ENCODE data around the gene CHD9. TPM values are rescaled to one million over a fixed set of nuclear protein-coding genes. Genes with fewer than 3 reads are reported as not detected.

CHD9 gene
- total RNA-seq, 1 experiment from 2014 or later, result 26.3 TPM

DNA sequence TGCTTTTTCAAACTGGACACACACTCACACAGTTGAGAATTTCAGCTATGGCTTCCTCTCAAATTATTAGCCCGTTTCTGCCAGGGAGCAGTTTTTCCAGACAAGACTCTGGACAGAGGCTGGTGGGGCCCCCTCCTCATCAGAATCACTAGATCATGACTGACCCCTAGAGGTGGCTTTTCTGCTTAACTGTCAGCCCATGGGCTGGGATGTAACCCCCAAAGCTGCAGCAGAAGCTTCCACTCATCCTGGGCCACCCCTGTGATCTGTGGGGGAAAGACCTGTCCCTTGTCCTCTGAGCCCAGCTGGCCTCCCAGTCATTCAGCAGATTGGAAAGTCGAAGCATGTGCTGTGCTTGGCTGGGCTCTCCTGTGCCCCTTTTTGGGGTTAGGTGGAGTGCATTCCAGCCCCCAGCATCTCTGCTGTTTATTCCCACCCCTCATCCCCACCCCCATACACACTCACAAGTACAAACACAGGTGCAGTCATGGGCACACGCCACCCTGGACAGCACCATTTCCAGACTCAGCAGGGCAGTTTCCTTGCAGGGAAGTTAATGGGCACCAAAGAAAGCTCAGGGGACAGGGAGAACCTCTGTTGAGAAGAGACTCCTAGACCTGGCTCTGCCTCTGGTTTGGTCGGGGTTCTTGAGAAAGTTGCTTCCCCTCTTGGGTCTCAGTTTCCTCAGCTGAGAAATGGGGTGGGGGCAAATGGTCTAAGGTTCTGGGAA is 301.9 kb downstream of the CHD9 start:
- Histone ChIP-seq H3K36me3 (ENCODE audit: low read depth) (no peaks in the 10 kb centered on the region), H2AFZ (no peak overlapping the region), H3K79me2 (ENCODE audit: low read depth) (no peaks in the 10 kb centered on the region), H3K27ac (no peak overlapping the region), H3K4me3 (no peak overlapping the region), H4K20me1 (ENCODE audit: insufficient read depth) (no peaks in the 10 kb centered on the region), H3K27me3 (ENCODE audit: insufficient read depth, low read depth) (peaks cover 58% of the 10 kb centered on the region; the same call in 1 of the 2 replicates), H3K4me2 (no peak overlapping the region), H3K4me1 (replicated peaks; ENCODE audit: insufficient read depth) (no peaks in the 10 kb centered on the region), H3K9me2 (ENCODE audit: insufficient read depth) (no peaks in the 10 kb centered on the region), H3F3A (ENCODE audit: insufficient read depth, low read depth) (no peaks in the 10 kb centered on the region), H3K9me3 (ENCODE audit: insufficient read depth, low read depth) (no peaks in the 10 kb centered on the region)
- BruUV-seq (replicated peaks), result no TSS peak
- no peak for DNase-seq
- ChIA-PET POLR2A (ENCODE audit: unreplicated experiment) (no interaction called here), CTCF (no interaction called here)
- intact Hi-C loops (cut with micrococcal nuclease; ENCODE audit: unreplicated experiment), result no loop called here
- TF ChIP-seq EZH2 (IDR thresholded peaks at IDR 0.05; ENCODE audit: low read depth), result no peak
- TF ChIP-seq, protein P1, sequence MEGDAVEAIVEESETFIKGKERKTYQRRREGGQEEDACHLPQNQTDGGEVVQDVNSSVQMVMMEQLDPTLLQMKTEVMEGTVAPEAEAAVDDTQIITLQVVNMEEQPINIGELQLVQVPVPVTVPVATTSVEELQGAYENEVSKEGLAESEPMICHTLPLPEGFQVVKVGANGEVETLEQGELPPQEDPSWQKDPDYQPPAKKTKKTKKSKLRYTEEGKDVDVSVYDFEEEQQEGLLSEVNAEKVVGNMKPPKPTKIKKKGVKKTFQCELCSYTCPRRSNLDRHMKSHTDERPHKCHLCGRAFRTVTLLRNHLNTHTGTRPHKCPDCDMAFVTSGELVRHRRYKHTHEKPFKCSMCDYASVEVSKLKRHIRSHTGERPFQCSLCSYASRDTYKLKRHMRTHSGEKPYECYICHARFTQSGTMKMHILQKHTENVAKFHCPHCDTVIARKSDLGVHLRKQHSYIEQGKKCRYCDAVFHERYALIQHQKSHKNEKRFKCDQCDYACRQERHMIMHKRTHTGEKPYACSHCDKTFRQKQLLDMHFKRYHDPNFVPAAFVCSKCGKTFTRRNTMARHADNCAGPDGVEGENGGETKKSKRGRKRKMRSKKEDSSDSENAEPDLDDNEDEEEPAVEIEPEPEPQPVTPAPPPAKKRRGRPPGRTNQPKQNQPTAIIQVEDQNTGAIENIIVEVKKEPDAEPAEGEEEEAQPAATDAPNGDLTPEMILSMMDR (conservative IDR thresholded peaks at IDR 0.05), result no peak

DNA sequence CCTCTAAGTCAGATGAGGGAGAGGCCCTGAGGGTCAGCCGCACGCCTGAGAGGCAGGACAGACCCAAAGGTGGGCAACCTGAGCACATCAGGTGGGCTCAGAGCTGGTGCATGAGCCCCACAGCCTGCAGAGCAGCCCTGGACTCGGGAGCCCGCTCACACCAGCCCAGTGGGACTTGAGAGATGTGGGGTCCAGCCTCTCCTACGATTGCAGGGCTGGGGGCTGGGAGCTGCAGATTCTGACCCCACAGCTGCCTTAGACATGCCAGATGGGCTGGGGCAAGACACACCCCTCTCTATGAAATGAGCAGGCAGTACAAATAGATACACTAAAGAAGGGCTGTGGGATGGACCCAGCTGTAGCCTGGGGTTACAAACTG is 302.4 kb downstream of the CHD9 start:
- intact Hi-C loops (cut with micrococcal nuclease; ENCODE audit: unreplicated experiment), result no loop called here
- Histone ChIP-seq H2AFZ (no peak overlapping the region), H3K4me1 (replicated peaks; ENCODE audit: insufficient read depth) (no peaks in the 10 kb centered on the region), H3K79me2 (ENCODE audit: low read depth) (no peaks in the 10 kb centered on the region), H4K20me1 (ENCODE audit: insufficient read depth) (no peaks in the 10 kb centered on the region), H3K9me2 (ENCODE audit: insufficient read depth) (no peaks in the 10 kb centered on the region), H3K27me3 (ENCODE audit: insufficient read depth, low read depth) (peaks cover 58% of the 10 kb centered on the region; the same call in 1 of the 2 replicates), H3F3A (ENCODE audit: insufficient read depth, low read depth) (no peaks in the 10 kb centered on the region), H3K4me3 (no peak overlapping the region), H3K4me2 (no peak overlapping the region), H3K27ac (no peak overlapping the region), H3K9me3 (ENCODE audit: insufficient read depth, low read depth) (no peaks in the 10 kb centered on the region), H3K36me3 (ENCODE audit: low read depth) (no peaks in the 10 kb centered on the region)
- no peak for DNase-seq
- TF ChIP-seq EZH2 (IDR thresholded peaks at IDR 0.05; ENCODE audit: low read depth), result no peak
- TF ChIP-seq, protein P1 (conservative IDR thresholded peaks at IDR 0.05), result no peak
- BruUV-seq (replicated peaks), result no TSS peak
- ChIA-PET POLR2A (ENCODE audit: unreplicated experiment) (no interaction called here), CTCF (no interaction called here)

DNA sequence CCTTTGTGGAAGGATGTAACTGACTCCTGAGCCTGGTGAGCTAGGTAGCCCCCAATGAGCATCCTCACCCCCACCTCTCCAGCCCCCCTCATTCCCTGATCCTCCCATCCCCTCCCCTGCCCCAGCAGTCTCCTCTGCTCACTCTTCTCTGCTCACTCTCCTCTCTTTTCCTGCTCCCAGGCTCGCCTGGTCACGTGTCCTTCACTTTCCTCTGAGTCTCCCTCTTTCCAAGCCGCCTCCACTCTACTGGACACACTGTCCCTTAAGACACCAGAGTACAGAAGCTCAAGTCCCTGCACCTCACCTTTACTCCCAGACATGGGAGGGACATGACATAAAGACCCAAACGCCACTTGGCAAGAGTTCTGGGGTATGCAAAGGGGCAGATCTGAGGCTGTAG is 303.2 kb downstream of the CHD9 start:
- H3K27me3 ChIP-seq (ENCODE audit: insufficient read depth, low read depth), result peaks cover 58% of the 10 kb centered on the region; the same call in 1 of the 2 replicates
- BruUV-seq (replicated peaks), result no TSS peak
- no peaks in the 10 kb centered on the region for H3K4me1 ChIP-seq (replicated peaks; ENCODE audit: insufficient read depth)
- H3K9me3 ChIP-seq (ENCODE audit: insufficient read depth, low read depth), result no peaks in the 10 kb centered on the region
- H3K4me3 ChIP-seq, result no peak overlapping the region
- ChIA-PET CTCF (no interaction called here), POLR2A (ENCODE audit: unreplicated experiment) (no interaction called here)
- H3K9me2 ChIP-seq (ENCODE audit: insufficient read depth), result no peaks in the 10 kb centered on the region
- H3K36me3 ChIP-seq (ENCODE audit: low read depth), result no peaks in the 10 kb centered on the region
- intact Hi-C loops (cut with micrococcal nuclease; ENCODE audit: unreplicated experiment), result no loop called here
- H3K27ac ChIP-seq, result no peak overlapping the region
- no peaks in the 10 kb centered on the region for H3F3A ChIP-seq (ENCODE audit: insufficient read depth, low read depth)
- no peak for TF ChIP-seq EZH2 (IDR thresholded peaks at IDR 0.05; ENCODE audit: low read depth)
- no peaks in the 10 kb centered on the region for H3K79me2 ChIP-seq (ENCODE audit: low read depth)
- no peak for DNase-seq
- no peak overlapping the region for H2AFZ ChIP-seq
- no peaks in the 10 kb centered on the region for H4K20me1 ChIP-seq (ENCODE audit: insufficient read depth)
- H3K4me2 ChIP-seq, result no peak overlapping the region

DNA sequence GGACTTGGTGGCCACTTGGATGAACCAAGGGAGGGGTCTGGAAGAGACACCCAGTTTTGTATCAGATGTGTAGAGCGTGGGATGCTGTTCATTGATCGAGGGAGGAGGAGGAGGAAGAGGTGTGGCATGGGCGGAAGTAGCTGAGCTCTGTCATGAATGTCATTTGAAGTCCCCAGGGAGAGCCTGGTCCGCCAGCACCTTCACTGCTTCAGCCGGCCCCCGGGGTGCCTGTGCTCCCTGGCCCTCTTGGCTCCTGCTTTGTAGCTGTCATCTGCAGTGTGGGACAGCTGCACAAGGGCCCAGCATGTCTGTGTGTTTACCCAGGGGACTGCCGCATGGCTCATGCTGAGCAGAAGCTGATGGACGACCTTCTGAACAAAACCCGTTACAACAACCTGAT is 304.1 kb downstream of the CHD9 start:
- DNase-seq, result no peak
- POLR2A ChIA-PET (ENCODE audit: unreplicated experiment), result no interaction called here
- Histone ChIP-seq H3K79me2 (ENCODE audit: low read depth) (no peaks in the 10 kb centered on the region), H4K20me1 (ENCODE audit: insufficient read depth) (no peaks in the 10 kb centered on the region), H3K9me3 (ENCODE audit: insufficient read depth, low read depth) (no peaks in the 10 kb centered on the region), H3K4me3 (no peak overlapping the region), H3K36me3 (ENCODE audit: low read depth) (no peaks in the 10 kb centered on the region), H3K4me2 (no peak overlapping the region), H3K9me2 (ENCODE audit: insufficient read depth) (no peaks in the 10 kb centered on the region), H3F3A (ENCODE audit: insufficient read depth, low read depth) (no peaks in the 10 kb centered on the region), H2AFZ (no peak overlapping the region), H3K27me3 (ENCODE audit: insufficient read depth, low read depth) (peaks cover 58% of the 10 kb centered on the region; the same call in 1 of the 2 replicates), H3K4me1 (replicated peaks; ENCODE audit: insufficient read depth) (no peaks in the 10 kb centered on the region), H3K27ac (no peak overlapping the region)
- intact Hi-C loops (cut with micrococcal nuclease; ENCODE audit: unreplicated experiment), result no loop called here
- BruUV-seq (replicated peaks), result no TSS peak
- CTCF ChIA-PET, result no interaction called here
- TF ChIP-seq, protein P1 (conservative IDR thresholded peaks at IDR 0.05), result no peak
- TF ChIP-seq EZH2 (IDR thresholded peaks at IDR 0.05; ENCODE audit: low read depth), result no peak

Data from PC-9 (cell line).